Measurements from ENCODE around the gene EGR4.

Gene EGR4

DNA sequence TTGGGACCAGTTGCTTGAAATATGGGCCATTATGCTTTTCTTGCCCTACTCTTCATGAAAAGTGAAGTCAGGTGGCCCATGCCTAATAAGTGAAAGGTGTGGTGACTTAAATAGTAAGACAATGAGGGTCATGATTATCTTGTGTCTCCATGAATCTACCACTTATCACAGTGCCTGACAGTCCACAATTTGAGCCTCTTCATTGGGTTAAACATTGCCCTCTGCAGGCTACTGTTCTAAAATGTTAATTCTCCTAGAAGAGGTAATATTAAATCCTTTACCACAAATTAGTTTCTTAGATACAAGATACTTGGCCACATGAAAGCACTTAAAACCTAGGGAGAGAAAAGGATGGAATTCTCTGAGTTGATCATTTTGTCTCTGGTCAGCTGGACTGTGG lies 4.0 kb downstream of the EGR4 start:
- no peak for DNase-seq

DNA sequence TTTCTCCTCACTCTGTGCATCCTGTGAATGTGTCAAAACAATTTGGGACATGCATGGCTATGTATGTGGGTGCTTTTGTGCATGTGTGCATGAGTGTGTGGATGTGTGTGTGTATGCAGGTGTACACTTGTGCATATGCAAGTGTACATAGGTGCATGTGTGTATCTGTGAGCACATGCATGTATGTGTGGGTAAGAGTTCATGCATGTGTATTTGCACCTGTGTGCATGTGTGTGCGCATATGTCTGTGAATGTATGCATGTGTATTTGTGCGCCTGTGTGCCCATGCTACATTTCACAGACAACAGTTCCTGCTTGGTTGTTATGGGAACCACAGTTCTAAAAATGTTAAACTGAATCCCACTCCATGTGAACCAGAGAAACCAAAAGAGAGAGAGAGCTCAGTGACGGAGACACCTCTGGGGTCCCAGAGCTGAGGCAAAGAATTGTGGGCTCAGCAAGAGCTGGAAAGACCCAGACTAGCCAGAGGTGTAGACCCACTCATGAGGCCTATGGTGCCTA lies 7.2 kb downstream of the EGR4 start:
- DNase-seq, result no peak

DNA sequence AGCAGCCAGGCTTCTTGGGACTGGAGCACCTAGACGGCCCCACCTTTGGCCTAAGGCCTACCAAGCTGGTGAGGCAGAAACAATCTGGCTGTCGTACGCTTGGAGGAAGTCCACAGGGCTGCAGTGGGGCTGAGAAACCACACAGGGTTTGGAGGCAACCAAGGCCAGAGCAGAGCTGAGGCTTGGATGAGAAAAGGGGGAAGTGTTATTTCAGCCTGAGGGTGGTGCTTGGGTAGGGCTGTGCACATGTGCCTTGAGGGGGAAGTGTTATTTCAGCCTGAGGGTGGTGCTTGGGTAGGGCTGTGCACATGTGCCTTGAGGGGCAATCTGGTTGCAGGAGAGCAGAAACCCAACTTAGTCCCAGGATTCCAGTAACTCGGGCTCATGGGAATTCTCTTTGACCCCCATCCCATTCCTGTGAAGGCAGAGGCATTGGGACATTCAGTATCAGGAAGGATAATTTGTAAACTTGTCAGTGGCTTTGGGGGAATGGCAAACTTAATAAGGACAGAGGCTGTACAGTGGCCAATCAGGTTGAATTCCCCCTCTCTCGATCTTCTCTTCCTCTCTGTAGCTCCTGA lies 8.1 kb downstream of the EGR4 start:
- DNase-seq, result no peak

DNA sequence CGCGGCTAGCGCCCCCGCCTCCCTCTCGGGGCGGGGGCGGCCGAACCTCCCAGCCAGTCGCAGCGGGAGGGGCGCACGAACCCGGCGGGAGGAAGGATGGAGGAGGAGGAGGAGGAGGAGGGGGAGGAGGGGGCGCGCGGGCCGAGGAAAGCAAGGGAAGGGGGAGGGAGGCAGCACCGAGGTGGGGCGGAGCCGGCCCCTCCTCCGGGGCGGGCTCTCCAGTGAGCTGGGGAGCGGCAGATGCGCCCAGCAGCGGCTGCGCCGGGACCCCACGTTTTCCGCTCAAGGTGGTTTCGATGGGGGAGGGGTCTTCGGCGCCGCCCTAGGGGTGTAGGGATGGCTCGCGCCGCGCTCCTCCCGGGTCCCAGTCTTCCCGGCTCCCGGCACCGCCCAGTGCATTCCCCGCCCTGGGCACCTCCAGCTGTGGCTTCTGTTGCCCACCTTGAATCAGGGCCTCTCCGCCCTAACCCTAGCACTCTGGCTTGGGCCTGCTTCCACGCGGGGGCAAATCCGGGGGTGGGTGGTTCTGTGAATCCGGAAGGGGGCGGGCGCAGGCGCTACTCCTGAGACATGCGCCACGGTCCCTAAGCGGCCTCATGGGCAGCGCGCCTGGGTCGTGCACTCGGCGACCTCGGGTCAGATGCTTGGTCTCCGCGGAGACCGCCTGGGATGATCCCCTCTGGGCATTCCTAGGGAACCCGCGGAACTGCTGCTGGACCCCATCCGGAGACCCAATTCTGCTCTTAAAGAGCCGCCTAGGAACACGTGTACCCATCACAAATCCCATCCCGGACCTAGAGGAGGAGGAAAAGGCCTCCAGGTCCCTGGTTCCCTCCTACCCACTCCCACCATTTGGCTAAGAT lies 8.8 kb downstream of the EGR4 start, which contains the start of gene FBXO41:
Gene FBXO41, minus strand, starts transcription at position 183 of the 863 bp plus-strand sequence. CDS start 14,848 bp downstream, outside the sequence.
- DNase-seq, result no peak

DNA sequence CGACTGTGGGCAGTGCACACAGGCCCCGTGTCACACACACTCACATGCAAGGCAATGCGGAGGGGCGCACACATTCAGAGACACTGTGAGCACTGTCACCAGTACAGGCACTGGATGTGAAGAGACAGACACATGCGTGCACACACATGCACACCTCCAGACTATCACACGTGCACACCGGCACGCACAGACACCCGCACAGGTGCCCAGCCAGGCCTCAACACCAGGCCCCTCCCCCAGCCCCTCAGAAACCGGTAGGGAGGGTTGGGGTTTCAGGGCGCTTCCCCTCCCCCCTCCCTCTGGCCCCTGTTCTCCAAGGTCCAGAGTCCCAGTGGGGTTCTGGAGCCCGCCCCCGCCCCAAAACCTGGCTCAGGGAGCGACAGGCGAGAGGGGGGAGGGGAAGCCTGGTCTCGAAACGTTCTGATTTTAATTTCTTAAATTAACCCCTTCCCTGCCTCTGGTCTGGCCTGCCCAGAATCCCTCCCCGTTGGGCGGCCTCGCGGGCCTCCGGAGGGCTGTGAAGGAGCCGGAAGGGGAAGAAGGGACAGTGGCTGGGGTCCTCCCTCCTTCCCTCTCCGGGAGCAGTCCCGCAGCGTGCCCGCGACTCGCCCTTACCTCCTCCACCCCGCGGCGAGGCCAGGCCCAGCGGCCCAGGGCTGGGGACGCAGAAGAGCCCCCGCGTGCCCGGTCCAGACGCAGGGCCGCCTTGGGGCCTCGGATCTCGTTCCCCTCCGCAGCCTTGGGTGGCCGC lies 9.6 kb downstream of the EGR4 start:
- no peak for DNase-seq

DNA sequence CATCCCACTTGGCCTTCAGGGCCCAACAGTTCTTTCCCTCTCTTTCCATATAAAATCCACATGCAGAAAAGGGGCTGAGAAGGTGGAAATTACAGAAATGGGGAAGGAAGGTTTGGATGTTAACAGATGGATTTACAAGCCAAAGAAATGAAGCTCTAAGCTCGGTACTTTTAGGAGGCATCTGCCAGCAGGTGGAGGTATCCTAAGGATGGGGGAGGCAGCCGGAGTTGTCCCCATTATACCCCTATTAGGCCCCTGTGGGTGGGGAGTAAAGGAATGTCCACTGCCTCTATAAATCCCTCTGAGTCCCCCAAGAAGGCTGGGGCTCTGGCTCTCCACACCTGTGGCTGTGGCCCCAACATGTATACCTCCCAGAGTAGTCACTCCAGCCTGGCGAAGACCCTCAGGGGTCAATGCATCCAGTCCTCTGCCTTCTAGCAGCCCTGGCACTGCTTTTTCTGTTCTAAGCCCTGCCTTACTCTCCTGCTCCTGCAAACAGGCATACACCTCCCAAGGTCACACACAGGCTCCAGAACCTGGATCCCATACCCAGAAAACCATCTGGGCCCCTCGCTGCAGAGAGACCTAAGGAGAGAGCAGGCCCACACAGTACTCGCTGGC lies 10.3 kb downstream of the EGR4 start:
- no peak for DNase-seq

DNA sequence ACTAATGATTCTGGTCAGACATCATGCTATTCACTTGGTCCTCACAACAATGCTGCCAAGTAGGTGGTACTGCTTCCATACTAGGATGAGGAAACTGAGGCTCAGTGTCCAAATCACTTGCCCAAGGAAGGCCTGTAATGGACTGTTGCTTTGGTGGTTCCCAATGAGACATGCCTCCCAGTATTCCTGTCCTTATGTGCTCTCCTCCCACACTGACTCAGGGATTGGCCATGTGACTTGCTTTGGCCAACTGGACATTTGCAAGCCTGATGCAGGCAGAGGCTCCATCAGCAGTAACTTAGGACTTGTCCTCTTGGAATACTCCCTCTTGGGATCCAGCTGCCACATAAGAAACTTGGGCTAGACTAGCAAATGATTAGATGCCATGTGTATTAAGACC lies 12.1 kb downstream of the EGR4 start:
- no peak for DNase-seq

DNA sequence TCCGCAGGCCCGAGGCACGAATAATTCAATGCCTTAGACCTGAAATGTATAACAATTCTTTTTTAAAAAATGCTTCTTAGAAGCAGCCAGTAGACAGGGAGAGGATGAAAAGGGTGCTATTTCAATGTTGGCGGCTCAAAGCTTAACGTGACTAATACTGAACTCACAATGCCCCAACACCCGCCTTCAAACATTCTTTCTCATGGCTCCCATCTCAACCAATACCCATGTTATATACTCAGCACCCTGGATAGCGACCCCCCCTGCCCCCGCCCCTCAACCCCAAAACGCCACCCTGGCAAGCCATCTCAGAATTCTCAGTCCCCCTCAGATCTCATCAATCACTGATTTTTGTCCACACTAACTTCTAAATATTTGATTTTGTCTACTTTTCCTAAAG lies 13.5 kb downstream of the EGR4 start:
- DNase-seq, result no peak

DNA sequence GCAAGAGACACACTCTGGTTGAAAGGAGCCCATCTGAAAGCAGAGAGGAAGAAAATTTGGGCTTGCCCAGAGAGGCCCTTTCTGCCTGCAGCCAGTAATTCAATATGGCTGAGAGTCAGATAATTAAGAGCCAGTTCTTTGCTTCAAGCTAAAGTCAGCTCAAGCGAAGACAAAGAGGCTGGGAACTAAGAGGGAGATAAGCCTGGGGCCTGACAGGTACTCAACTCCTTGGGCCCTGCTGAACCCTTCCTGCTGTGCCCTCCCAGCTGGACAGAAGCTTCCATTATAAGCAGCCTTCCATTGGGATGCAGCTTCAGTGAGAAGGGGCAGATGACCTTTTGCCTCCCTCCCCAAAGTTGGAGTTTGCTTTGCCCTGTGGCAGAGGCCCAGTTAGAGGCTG lies 21.1 kb downstream of the EGR4 start:
- DNase-seq, result no peak

DNA sequence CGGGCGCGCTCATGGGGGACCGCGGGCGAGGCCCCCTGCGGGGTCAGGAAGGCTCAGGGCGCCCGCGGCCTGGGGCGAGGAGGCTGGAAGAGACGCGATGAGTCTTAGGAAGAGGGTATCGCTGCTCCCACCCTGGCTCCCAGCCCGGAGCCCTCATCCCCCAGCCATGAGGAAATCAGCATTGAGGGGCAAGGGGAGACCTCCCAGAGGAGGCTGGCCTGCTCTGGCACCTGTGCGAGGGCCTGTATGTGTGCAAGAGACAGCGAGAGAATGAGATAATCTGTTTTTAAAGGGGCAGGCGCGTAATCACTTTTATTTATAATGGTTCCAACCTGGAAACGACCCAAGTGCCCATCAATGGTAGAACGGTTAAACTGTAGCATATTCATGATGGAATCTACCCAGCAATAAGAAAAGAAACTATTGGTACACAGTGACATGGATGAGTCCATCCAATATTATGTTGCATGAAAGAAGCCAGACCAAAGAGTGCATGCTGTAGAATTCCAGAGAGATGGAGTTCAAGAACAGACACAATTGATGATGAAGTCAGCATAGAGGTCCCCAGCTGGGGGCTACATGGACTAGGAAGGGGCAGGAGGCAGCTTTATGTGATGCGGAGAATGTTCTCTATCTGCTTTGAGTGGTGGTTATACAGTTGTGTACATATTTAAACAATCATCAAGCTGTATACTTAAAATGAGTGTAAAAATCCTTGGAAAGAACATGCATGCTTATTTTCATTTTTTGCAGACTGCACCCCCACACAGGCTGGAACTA lies 23.5 kb downstream of the EGR4 start:
- DNase-seq, result no peak

DNA sequence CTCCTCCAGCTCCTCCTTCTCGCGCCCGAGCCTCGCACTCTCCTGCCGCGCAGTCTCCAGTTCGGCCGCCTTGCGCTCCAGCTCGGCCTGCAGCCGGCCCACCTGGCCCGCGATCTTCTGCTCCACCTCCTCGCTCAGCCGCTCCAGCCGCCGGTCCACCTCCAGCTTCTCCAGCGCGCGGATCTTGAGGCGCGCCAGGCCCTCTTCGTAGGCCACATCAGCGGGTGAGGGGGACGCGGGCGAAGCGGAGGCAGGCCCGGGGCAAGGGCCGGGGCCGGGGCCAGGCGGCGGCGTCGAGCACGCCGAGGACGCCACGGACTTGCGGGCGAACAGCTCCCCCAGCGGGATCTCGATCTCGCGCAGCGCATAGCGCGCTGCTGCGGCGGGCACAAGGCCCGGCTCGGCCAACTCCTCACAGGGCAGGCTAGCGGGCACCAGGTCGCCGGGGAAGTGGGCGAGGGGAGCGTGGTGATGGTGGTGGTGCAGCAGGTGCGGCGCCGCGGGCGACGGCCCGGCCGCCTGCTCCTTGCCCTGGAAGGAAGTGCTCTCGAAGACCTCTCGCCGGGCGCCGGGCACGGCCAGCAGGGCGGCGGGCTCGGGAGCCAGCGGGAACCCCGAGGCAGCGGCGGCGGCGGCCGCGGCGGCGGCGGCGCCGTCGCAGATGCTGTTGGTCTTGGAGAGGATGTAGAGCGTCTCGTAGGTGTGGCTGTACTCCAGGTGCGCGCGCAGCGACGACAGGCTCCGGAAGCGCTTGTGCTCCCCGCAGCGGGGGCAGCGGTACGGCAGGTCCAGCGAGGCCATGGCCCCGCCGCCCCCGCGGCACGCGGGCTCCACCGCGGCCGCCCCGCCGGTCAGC lies 24.3 kb downstream of the EGR4 start:
- no peak for DNase-seq

DNA sequence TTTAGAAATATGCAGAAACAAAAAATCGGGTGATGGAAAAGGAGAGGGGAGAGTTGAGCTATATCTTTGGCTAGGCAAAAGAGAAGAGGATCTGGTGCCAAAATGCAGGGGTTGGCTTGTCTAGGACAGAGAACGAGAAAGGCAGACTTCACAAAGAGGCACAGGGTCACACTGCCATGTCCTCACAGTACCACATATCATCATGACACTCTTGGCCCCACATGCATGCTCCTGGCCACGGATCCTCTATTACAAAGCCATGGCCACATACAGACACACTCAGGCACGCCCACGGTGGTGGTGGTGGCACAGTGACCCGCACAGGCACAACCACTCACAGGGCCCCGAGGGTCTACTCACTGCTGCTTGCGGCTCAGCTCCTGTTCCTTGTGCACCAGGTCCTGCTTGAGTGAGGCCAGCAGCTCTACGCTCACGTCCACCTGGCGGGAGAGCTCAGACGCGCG lies 24.9 kb downstream of the EGR4 start:
- no peak for DNase-seq

DNA sequence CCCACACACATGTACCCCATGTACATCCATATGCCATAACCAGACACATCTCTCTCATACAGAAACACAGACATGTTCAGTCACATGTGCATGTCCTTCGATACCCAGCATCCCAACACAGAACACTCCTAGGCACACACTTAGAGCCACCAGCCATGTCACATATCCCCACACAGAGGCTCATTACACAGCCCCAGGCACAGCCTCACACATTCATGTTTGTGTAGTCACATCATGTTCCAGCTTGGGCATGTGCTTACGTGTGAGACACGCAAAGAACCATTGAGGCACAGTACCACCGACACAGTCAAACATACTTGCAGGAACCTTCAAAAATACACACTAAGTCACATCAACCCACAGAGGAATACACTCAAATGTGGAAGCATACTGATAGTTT lies 26.3 kb downstream of the EGR4 start:
- DNase-seq, result no peak

DNA sequence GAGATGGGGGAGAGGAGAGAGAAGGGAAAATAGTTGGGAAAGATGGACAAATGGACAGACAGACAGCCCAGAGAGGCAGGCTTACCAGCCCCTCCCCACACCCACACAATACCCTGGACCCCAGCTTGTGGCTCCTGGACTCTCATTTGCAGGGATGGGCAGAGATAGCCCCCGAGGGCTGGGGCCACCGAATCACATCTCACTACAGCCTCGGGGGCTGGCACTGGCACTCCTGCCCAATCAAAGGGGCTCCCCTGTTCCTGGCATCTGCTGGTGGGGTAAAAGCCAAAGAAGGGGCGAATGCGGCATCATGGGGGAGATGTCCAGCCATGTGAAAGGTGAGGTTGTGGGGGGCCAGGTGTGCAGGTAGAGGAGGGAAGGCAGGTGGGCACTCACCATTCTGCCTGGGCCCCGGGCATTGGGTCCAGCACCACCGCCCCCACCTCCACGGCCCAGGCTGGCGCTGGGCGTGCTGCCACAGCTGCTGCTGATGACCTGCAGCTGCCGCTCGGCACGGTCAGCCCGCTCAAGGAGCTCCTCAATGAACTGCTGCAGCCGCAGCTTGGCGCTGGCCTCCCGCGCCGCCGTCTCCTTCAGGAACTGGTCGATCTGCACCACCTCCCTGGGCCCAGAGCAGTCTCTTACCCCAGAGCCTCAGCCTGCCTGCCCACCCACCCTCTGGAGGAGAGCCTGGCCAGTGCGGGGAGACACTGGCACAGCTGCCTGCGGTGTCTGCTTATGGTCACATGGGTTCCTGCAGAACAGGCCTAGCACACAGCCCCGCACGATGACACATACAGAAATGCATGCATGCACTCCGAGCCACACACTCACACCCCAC lies 27.1 kb downstream of the EGR4 start:
- DNase-seq, result no peak

DNA sequence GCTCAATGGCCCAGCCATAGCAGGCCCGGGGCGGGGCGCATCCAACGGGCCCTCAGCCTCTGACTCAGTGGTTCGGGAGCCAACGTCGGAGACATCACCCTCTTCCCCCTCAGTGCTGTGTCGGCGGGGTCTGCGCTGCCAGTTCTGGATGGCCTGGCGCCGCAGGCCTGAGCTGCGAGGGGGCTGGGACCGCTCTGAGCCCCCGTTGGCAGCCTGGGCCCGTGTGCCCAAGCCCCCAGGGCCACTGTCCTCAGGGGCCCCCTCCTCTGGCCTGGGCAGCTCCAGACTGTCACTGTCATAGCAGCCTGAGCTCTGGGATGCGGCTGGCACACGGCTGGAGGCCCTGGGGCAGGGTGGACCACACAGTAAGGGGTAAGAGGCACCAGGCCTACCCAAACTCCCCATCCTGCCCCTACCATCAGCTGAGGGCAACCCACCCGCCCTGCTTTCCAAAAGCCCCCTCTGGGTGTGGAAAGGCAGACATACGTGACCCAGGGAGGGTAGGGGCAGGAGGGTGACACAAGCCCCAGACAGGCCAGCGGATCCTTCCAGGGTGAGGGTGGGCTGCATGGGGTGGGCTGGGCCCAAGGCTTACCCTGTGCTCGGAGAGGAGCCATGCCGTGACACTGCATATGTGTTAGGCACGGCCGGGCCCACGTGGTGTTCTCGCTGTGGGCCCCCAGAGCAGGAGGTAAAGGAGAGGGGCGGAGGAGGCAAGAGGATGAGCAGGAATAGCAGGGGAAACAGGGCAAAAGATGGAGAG lies 27.9 kb downstream of the EGR4 start:
- DNase-seq, result no peak

DNA sequence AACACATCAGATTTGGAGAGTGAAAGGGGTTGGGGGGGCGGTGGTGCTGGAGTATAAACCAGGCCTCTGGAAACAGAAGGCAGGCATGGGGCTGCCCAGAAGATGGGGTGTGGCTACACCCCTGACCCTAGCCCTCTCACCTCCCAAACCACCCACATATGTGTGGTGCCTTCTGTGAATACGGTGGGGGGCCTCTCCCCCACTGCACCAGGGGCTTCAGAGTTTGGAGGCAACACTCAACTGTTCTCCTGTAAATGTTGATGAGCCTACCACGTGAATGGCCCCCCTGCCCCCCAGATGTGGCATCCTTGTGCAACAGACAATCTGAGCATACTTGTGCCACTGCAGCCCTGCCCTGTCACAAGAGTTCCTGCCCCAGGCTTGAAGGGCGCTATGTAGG lies 28.6 kb downstream of the EGR4 start:
- no peak for DNase-seq

DNA sequence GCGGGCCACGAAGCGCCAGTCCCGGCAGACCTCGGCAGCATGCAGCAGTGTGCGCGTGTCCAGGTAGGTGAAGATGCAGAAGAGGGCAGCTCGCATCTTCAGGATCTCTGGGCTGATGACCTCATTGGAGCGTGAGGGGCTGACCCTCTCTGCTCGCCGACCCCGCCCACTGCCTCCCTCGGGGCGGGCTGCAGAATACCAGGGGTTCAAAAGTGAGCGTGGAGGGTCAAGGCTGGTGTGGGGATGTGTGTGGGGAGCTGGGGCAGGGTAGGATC lies 29.1 kb downstream of the EGR4 start:
- no peak for DNase-seq

DNA sequence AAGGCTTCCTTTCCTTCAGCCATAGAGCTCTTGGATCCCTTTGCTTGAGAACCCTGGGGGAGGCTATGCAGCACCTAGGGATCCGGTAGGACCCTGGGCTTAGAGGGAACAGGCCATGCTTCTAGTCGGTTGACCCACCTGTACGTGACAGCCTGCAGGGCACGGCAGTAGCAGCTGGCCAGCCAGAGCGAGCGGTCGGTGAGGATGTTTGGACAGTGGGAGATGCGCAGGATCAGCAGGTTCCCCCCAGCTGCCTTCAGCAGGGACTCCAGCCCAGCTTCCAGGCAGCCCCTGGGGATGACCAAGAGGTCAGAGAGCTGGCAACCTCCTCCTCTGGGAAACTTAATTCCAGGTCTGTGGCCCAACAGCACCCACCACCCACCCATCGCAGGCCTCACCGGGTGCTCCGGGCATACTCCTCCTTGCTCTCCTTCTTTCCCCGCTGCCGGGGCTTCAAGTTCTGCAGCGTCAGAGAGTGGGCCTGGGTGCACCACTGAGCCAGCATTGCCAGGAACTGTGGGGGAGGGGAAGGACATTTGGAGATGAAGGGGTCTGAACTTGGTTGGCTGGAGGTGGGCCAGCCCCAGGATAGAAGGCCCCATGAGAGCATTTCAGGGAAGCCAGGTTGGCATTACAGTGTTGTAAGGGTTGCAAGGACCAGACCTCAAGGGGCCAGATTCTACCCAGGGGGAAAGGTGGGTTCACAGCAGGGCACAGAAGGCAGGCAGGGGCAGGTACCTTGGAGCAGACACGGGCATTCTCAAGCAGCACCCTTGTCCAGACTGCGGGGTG lies 29.6 kb downstream of the EGR4 start:
- DNase-seq, result no peak
